Measurements from ENCODE around the gene SAP25. TPM values are rescaled to one million over a fixed set of nuclear protein-coding genes. Genes with fewer than 3 reads are reported as not detected.

SAP25 gene
- polyA plus RNA-seq (2013, experiment 1 of 2) = 4.4 TPM
- polyA plus RNA-seq (2013, experiment 2 of 2) = 3.1 TPM

GRCh38 chr7:100573691-100574361 lies at the start of gene SAP25:
SAP25 (minus strand) TSS chr7:100573900; CDS start chr7:100573742, 158 bp downstream.
- Histone ChIP-seq H3K4me1 (ENCODE audit: control insufficient read depth, insufficient read depth, low read length, poor library complexity, severe bottlenecking) (peaks cover 20% of the 10 kb centered on the region), H3K4me3 (ENCODE audit: extremely low read depth, insufficient read depth, low read length, poor library complexity, severe bottlenecking) (no peak within 1 kb of the TSS), H3K27ac (ENCODE audit: low read depth, low read length, severe bottlenecking) (no peak within 1 kb of the TSS), H3K9me3 (ENCODE audit: control insufficient read depth, low read length) (no peaks in the 10 kb centered on the region), H3K36me3 (ENCODE audit: control insufficient read depth, insufficient read depth, low read length) (peaks cover 51% of the 10 kb centered on the region)
- WGBS, 2 experiments (ENCODE audit: insufficient coverage in 2 of 2) = 96% methylated on average over 54 to 69 of the region's 70 CpGs

GRCh38 chr7:100621554-100621953 lies 47.9 kb upstream of the SAP25 start:
- Histone ChIP-seq H3K4me1 (ENCODE audit: control insufficient read depth, insufficient read depth, low read length, poor library complexity, severe bottlenecking) (no peaks in the 10 kb centered on the region), H3K9me3 (ENCODE audit: control insufficient read depth, low read length) (no peaks in the 10 kb centered on the region), H3K27ac (ENCODE audit: low read depth, low read length, severe bottlenecking) (no peak overlapping the region), H3K4me3 (ENCODE audit: extremely low read depth, insufficient read depth, low read length, poor library complexity, severe bottlenecking) (no peak overlapping the region), H3K36me3 (ENCODE audit: control insufficient read depth, insufficient read depth, low read length) (peaks cover 3% of the 10 kb centered on the region)
- 80 to 88% methylated on average over 8 of the region's 8 CpGs for WGBS, 2 experiments (ENCODE audit: insufficient coverage in 2 of 2)

- 94 to 95% methylated on average over 14 to 23 of the region's 23 CpGs for WGBS, 2 experiments (ENCODE audit: insufficient coverage in 2 of 2)
- Histone ChIP-seq H3K4me3 (ENCODE audit: extremely low read depth, insufficient read depth, low read length, poor library complexity, severe bottlenecking) (no peak overlapping the region), H3K9me3 (ENCODE audit: control insufficient read depth, low read length) (no peaks in the 10 kb centered on the region), H3K4me1 (ENCODE audit: control insufficient read depth, insufficient read depth, low read length, poor library complexity, severe bottlenecking) (no peaks in the 10 kb centered on the region), H3K36me3 (ENCODE audit: control insufficient read depth, insufficient read depth, low read length) (peaks cover 3% of the 10 kb centered on the region), H3K27ac (ENCODE audit: low read depth, low read length, severe bottlenecking) (no peak overlapping the region)
Measured at GRCh38 chr7:100620804-100621203, 47.1 kb upstream of the SAP25 start.

DNA sequence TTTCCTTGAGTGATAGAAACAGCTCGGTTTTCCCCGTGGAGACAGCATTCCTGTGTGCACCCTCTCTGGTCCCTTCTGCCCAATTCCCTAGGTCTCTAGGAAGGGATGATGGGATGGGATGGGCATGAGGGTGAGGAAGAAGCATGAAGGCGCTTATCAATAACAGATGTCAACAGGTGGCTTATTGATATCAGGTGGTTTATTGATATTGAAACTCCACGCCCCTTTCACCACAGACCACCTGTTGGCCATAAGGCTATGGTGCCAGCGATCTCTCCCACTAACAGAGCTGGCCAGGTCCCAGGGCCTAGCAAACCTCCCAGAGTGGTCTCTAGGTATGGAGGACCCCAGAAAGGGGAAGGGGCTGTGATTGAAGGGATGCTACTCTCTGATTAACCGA lies 46.5 kb upstream of the SAP25 start:
- WGBS, 2 experiments (ENCODE audit: insufficient coverage in 2 of 2) = 73 to 89% methylated on average over 1 to 3 of the region's 6 CpGs
- Histone ChIP-seq H3K27ac (ENCODE audit: low read depth, low read length, severe bottlenecking) (no peak overlapping the region), H3K9me3 (ENCODE audit: control insufficient read depth, low read length) (no peaks in the 10 kb centered on the region), H3K4me1 (ENCODE audit: control insufficient read depth, insufficient read depth, low read length, poor library complexity, severe bottlenecking) (no peaks in the 10 kb centered on the region), H3K36me3 (ENCODE audit: control insufficient read depth, insufficient read depth, low read length) (peaks cover 7% of the 10 kb centered on the region), H3K4me3 (ENCODE audit: extremely low read depth, insufficient read depth, low read length, poor library complexity, severe bottlenecking) (no peak overlapping the region)

- peaks cover 16% of the 10 kb centered on the region for H3K36me3 ChIP-seq (ENCODE audit: control insufficient read depth, insufficient read depth, low read length)
- H3K4me1 ChIP-seq (ENCODE audit: control insufficient read depth, insufficient read depth, low read length, poor library complexity, severe bottlenecking) = no peaks in the 10 kb centered on the region
- 94 to 96% methylated on average over 2 to 4 of the region's 6 CpGs for WGBS, 2 experiments (ENCODE audit: insufficient coverage in 2 of 2)
- no peak overlapping the region for H3K4me3 ChIP-seq (ENCODE audit: extremely low read depth, insufficient read depth, low read length, poor library complexity, severe bottlenecking)
- H3K27ac ChIP-seq (ENCODE audit: low read depth, low read length, severe bottlenecking) = no peak overlapping the region
- H3K9me3 ChIP-seq (ENCODE audit: control insufficient read depth, low read length) = no peaks in the 10 kb centered on the region
Measured at GRCh38 chr7:100614308-100614861, 40.7 kb upstream of the SAP25 start.

DNA sequence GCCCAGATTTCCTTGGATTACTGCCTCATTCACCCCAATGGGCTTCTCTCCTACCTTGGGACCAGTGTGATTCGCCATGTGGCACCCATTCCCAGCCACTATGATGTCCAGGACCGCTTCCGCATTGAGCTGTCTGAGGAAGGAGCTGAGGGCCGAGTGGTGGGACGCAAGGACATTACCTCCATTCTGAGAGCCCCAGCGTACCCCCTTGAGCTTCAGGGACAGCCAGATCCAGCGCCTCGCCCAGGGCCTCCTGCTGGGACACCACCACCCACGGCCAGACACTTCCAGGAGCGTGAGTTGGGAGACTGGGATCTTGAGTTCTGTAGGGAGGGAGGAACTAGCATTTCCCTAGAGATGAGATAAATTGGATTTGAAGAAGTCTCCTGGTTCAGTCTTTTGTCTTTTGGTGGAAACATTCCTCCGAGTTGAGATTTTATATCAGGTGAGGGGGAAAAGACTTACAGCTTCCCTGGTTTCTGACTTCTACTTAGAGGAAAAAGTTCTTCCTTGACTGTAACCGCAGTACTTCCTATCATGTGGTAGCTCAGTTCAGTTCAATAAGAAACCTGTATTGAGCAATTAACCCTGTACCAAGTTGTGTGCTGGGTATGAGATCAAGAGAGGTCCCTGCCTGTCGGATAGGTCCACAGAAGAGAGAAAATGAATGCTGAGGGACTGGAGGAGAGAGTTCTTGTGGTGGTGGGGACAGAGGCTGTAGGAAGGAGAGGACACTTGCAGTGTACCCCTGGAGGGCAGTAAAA lies 39.9 kb upstream of the SAP25 start:
- H3K4me1 ChIP-seq (ENCODE audit: control insufficient read depth, insufficient read depth, low read length, poor library complexity, severe bottlenecking) = no peaks in the 10 kb centered on the region
- peaks cover 16% of the 10 kb centered on the region for H3K36me3 ChIP-seq (ENCODE audit: control insufficient read depth, insufficient read depth, low read length)
- WGBS, 2 experiments (ENCODE audit: insufficient coverage in 2 of 2) = 88 to 98% methylated on average over 12 of the region's 13 CpGs
- H3K9me3 ChIP-seq (ENCODE audit: control insufficient read depth, low read length) = no peaks in the 10 kb centered on the region
- H3K27ac ChIP-seq (ENCODE audit: low read depth, low read length, severe bottlenecking) = no peak overlapping the region
- H3K4me3 ChIP-seq (ENCODE audit: extremely low read depth, insufficient read depth, low read length, poor library complexity, severe bottlenecking) = peak overlapping the region; percentile 54

GRCh38 chr7:100612730-100613390 lies 39.2 kb upstream of the SAP25 start:
- no peaks in the 10 kb centered on the region for H3K4me1 ChIP-seq (ENCODE audit: control insufficient read depth, insufficient read depth, low read length, poor library complexity, severe bottlenecking)
- 3 to 8% methylated on average over 13 to 23 of the region's 29 CpGs for WGBS, 2 experiments (ENCODE audit: insufficient coverage in 2 of 2)
- H3K4me3 ChIP-seq (ENCODE audit: extremely low read depth, insufficient read depth, low read length, poor library complexity, severe bottlenecking) = peak overlapping the region; percentile 54
- no peaks in the 10 kb centered on the region for H3K9me3 ChIP-seq (ENCODE audit: control insufficient read depth, low read length)
- H3K36me3 ChIP-seq (ENCODE audit: control insufficient read depth, insufficient read depth, low read length) = peaks cover 18% of the 10 kb centered on the region
- H3K27ac ChIP-seq (ENCODE audit: low read depth, low read length, severe bottlenecking) = no peak overlapping the region

GRCh38 chr7:100611983-100612729 lies 38.5 kb upstream of the SAP25 start, which contains the start of gene MOSPD3:
MOSPD3 (plus strand) TSS chr7:100612540; CDS start chr7:100612792, 252 bp downstream.
- peak within 1 kb of the TSS; percentile 54 for H3K4me3 ChIP-seq (ENCODE audit: extremely low read depth, insufficient read depth, low read length, poor library complexity, severe bottlenecking)
- H3K4me1 ChIP-seq (ENCODE audit: control insufficient read depth, insufficient read depth, low read length, poor library complexity, severe bottlenecking) = no peaks in the 10 kb centered on the region
- peaks cover 23% of the 10 kb centered on the region for H3K36me3 ChIP-seq (ENCODE audit: control insufficient read depth, insufficient read depth, low read length)
- no peaks in the 10 kb centered on the region for H3K9me3 ChIP-seq (ENCODE audit: control insufficient read depth, low read length)
- WGBS, 2 experiments (ENCODE audit: insufficient coverage in 2 of 2) = 0 to 1% methylated on average over 60 to 61 of the region's 61 CpGs
- peak within 1 kb of the TSS; percentile 92 for H3K27ac ChIP-seq (ENCODE audit: low read depth, low read length, severe bottlenecking)

DNA sequence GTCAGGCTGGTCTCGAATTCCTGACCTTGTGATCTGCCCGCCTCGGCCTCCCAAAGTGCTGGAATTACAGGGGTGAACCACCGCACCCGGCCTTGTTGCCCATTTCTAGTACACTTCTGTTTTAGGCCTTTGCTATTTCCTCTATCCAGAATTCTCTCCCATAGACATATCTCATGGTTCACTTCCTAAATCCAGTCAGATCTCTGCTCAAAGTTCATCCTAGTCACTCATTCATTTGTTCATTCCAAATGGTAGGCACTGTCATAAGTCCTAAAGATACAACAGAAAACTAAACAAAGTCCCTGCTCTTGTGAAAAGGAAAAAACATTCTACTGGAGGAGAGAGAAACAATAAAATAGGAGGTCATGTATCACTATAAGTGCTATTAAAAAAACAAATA lies 36.3 kb upstream of the SAP25 start:
- H3K4me1 ChIP-seq (ENCODE audit: control insufficient read depth, insufficient read depth, low read length, poor library complexity, severe bottlenecking) = no peaks in the 10 kb centered on the region
- H3K36me3 ChIP-seq (ENCODE audit: control insufficient read depth, insufficient read depth, low read length) = peaks cover 18% of the 10 kb centered on the region
- H3K9me3 ChIP-seq (ENCODE audit: control insufficient read depth, low read length) = no peaks in the 10 kb centered on the region
- WGBS, 2 experiments (ENCODE audit: insufficient coverage in 2 of 2) = 91 to 100% methylated on average over 5 of the region's 5 CpGs
- no peak overlapping the region for H3K27ac ChIP-seq (ENCODE audit: low read depth, low read length, severe bottlenecking)
- no peak overlapping the region for H3K4me3 ChIP-seq (ENCODE audit: extremely low read depth, insufficient read depth, low read length, poor library complexity, severe bottlenecking)

- peaks cover 7% of the 10 kb centered on the region for H3K36me3 ChIP-seq (ENCODE audit: control insufficient read depth, insufficient read depth, low read length)
- peaks cover 14% of the 10 kb centered on the region for H3K4me1 ChIP-seq (ENCODE audit: control insufficient read depth, insufficient read depth, low read length, poor library complexity, severe bottlenecking)
- 94 to 95% methylated on average over 5 to 8 of the region's 8 CpGs for WGBS, 2 experiments (ENCODE audit: insufficient coverage in 2 of 2)
- no peaks in the 10 kb centered on the region for H3K9me3 ChIP-seq (ENCODE audit: control insufficient read depth, low read length)
- H3K27ac ChIP-seq (ENCODE audit: low read depth, low read length, severe bottlenecking) = no peak overlapping the region
- H3K4me3 ChIP-seq (ENCODE audit: extremely low read depth, insufficient read depth, low read length, poor library complexity, severe bottlenecking) = no peak overlapping the region
Measured at GRCh38 chr7:100607111-100607510, 33.4 kb upstream of the SAP25 start.

All from mesodermal cell (in vitro differentiated cells).